HG03064 (cell line): ENCODE data around the gene NSUN7.
"Not testable (repeated sequence)": the region's sequence is repeated elsewhere in the genome, so short reads cannot be mapped to it uniquely, and the experiment has no call there.

Experiments used
- ATAC-seq: cut with Tn5 transposase; IDR thresholded peaks from one replicate; pipeline ENCODE4 v1.9.1; 2021; ENCODE audit warnings: low read depth; ENCODE audit not compliant: unreplicated experiment

NSUN7 gene

DNA sequence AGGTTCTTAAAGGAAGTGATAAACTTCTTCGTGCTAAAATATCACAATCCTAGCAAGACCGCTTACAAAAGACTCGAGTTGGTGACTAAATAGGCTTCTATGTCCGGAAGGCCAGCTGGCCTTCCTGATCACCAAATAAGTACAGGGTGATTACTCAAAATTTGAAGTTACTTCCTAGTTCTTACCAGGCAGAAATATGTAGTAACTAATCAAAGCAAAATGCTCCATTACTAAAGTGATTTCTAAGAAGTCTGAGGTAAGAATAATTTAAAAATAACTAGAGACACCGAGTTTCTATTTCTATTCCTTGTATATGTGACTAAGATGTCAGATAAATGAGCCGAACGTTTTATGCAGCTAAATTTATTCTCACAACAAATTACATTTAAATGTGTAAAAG, 62.2 kb downstream of the NSUN7 start:
- ATAC-seq: no peak

DNA sequence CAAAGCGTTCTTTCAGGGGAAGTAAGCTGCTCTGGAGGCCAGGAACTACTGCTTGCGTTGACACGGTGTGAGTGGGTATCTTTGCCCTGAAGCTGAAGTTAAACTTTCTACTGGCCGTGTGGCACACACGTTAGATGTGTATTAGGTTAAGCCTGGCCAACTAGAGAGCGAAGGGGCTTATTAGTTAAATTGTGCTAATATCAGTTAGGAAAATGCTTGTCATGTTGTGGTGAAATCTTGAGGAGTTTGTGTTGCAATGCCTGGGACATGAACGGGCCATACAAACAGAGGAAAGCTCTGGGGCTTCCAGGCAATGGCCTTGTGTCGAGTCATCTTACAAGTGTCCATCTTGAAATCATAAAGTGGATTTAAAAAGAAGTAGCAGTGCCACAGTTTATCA, 62.6 kb downstream of the NSUN7 start:
- ATAC-seq: no peak

DNA sequence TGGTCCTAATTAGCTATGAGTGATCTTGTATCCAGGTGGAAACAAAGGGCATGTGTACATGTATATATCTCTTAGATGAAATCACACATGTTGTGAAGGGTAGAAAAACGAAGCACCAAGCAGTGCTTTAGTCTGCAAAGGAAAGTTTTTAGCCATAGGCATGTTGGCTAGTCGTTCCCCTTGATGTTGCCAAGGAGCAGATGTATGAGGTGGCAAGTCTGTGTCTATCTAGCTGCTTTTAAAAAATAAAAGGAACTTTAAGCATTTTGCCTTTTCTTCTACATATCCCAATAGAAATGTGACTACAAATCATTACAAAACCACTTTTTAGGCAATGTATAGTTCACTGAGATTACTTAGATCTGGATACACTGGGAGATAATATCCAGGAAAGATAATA, 63.1 kb downstream of the NSUN7 start:
- no peak for ATAC-seq

DNA sequence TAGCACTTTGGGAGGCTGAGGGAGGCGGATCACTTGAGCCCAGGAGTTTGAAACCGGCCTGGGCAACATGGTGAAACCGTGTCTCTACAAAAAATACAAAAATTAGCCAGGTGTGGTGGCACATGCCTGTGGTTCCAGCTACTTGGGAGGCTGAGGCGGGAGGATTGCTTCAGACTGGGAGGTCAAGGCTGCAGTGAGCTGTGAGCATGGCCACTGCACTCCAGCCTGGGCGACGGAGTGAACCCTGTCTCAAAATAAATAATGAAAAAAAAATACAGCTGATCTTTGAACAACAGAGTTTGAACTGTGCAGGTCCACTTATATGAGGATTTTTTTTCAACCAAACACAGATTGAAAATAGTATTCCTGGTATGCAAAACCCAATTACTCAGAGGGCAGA, 67.4 kb downstream of the NSUN7 start:
- ATAC-seq: not testable (repeated sequence)

DNA sequence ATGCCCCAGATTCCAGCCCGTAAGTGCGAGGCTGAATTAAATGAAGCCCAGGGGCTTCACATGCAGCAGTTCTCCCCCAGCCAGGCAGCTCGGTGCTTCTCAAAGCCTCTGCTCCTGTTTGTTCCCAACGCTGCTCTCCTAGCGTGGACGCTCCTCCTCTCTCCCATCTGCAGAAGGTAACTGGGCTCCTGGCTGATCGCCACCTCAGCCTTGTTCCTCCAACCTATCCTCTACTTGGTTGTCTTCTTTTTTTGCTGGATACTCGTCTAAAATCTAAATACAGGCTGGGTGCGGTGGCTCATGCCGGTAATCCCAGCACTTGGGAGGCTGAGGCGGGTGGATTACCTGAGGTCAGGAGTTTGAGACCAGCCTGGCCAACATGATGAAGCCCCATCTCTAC, 70.3 kb downstream of the NSUN7 start:
- ATAC-seq: no peak

DNA sequence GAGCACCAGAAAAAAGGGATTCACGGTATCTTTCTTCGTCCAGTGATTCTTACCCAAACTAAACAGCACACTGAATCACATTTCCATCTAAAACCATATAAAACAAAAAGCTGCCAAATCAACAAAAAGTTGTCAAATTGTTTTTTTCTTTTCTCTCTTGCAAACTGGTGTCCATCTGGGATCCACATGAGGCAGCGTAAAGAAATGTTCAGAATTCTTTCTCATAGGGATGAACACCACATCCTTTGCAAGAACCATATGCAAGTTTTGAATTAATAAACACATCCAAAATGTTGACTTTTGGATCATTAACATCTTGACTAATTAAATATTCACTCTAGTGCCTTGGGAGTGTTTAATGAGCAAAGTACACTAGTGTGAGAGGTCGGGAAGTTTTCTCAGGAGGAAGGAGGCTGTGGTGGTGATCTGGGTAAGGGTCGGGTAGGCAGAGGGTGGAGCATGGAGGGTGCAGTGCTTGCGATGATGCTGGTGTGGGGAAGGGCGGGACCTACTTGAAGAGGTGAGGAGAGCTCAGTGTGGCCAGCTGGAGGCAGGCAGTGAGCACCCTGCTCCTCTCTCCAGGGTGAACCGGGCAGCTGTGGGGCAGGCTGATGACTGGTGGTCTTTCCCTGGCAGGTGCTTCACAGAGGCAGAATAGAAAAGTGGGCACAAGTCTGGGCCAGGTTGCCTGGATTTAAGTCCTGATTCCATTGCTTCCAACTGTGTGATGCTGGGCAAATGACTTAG, 72.8 kb downstream of the NSUN7 start:
- no peak for ATAC-seq

DNA sequence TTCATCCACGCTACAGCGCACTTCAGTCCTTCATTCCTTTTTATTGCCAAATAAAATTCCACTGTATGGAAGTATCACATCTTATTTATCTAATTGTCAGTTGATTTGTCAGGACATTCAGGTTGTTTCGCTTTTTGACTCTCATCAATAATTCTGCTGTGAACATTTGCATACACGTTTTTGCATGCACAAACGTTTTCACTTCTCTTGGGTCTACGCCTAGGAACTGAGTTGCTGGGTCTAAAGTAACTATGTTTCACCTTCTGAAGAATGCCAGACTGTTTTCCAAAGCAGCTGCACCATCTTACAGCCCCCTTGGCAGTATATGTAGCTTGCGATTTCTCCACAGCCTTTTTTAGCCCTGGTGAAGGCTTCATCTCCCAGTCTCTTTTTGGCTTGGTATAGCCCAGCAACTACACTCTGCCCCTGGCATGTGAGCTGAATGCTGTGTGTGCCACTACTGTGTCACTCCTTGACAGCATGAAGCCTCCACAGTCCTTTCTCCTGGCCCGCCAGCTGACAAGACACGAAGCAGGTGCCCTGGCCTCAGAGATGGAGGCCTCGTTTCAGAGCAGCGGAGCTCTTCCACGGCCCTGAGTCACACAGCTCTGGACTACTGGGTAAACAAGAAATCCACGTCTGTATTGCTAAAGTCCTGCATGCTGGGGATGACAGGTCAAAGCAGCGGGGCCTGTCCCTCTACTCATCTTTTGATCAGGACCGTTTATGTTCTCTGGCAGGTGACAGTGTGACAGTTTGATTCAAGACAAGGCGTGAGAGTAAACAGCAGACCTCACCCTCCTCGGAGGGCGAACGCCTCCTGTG, 75.5 kb downstream of the NSUN7 start:
- ATAC-seq: no peak

DNA sequence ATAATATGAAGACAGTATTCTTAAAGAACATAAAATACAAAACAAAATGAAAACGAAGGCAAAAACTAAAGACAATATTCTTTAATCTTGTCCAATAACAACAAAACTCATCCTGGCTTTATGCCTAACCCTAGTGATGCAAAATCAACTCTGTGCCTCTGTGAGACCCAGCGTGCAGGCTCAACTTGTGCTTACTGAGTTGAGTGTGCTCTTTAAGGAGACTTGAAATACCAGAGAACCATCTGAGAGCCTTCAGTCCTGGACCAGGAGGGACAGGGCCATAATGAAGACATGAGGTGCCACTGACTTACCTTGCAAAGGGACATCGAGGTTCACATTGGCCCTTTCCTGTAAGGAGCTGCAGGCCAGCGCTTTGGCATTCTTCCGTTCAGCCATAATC, 77.1 kb downstream of the NSUN7 start:
- no peak for ATAC-seq

DNA sequence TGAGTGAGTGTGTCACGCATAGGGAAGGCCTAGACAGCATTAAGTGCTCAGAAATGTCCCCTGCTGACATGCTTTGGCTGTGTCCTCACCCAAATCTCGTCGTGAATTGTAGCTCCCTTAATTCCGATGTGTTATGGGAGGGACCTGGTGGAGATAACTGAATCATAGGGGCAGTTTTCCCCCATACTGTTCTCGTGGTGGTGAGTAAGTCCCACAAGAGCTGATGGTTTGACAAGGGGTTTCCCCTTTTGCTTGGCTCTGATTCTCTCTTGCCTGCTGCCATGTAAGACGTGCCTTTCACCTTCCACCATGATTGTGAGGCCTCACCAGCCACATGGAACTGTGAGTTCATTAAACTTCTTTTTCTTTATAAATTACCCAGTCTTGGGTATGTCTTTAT, 78.0 kb downstream of the NSUN7 start:
- ATAC-seq: no peak

DNA sequence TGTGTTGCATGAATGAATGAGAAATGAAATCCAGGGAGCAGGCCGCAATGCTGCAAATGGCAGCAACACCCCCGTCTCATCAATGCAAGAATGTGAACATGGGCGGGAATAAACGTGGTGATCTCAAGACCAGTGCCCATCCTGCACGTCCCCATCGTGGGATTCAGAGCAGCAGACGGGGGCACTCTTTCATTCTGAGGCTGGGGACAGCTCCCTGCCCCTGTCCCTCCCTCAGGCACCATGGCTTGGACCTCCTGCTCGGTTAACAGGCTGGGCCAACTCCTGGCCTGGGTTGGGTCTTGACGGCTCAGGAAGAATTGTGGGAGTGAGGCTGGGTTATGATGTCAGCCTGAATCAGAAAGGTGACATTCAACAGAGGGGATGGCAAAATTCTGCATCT, 78.9 kb downstream of the NSUN7 start:
- no peak for ATAC-seq

DNA sequence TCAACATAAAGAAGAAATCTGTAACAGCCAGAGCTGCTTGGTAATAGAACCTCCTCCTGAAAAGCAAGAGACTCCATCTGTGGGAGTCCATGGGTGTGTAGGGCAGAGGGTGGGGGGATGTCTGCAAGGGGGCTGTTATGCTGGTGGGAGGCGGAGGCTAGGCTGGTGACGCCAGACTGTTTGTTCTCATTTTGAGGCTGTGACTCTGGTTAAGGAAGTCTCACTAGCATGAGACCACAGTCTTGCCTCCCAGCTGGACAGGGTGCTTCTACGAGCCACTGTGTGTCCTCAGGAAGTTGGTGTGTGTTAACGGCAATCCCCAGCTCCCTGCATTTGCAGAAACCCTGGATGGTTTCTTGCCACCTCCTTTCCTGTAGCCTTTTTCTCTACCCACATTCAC, 79.8 kb downstream of the NSUN7 start:
- ATAC-seq: no peak

DNA sequence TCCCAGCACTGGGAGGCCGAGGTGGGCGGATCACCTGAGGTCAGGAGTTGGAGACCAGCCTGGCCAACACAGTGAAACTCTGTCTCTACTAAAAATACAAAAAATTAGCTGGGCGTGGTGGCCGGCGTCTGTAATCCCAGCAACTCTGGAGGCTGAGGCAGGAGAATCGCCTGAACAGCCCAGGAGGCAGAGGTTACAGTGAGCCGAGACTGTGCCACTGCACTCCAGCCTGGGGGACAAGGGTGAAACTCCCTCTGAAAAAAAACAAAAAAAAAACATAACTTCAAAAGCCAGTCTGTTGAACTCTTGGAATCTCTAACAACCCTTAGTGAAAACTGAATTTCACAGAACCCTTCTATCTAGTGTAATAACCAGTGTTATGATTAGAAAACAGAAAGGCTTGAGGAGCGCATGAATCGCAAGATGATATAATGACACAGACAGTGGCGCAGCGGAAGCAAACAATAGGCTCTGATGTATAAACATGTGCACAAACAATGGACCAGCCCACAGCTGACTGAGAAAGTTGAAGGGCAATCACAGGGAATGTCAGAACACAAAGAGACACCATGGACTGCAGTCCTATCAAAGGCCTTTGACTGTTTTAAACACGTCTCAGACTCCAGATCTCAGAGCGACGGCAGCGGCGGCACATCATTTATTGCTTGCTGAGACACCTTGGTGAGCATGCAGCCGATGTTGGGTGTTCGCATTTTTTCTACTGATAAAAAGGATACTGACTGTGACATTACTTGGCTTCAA, 81.6 kb downstream of the NSUN7 start:
- no peak for ATAC-seq

DNA sequence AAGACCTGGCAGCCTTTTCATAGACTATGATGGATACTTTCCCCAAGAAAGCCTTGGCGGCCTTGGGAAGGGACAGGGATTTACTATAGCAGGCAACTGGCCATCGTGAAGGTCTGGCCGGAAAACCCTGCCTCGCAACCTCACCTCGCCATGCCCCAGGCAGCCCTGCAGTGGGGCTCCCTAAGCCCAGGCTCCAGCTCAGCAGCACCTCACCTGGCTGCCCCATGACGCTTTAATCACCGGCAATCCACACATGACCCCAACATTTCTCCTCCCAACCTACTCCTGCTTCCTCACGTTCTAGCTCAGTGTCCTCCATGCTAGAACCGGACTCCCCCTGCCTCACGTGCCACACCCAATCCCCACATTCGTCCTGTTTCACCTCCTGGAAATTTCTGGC, 82.4 kb downstream of the NSUN7 start:
- ATAC-seq: no peak

DNA sequence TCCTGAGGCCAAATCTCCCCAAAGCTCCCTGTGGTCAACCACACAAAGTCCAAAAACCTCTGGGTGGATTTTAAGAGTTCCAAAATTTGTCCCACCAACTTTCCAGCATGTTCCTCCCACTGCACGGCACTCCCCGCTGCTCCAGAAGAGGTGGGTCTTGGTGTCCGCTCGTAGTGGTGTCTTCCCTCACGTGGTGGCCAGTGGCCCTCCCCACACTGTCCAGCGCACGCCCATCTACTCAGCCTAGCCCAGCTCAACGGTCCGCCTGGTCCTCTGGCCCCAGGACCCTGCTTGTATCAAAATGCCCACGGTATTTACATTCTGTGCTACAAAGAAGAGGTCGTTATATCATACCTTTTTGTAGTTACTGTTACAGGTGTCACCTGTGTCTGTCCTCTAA, 83.5 kb downstream of the NSUN7 start:
- ATAC-seq: no peak

DNA sequence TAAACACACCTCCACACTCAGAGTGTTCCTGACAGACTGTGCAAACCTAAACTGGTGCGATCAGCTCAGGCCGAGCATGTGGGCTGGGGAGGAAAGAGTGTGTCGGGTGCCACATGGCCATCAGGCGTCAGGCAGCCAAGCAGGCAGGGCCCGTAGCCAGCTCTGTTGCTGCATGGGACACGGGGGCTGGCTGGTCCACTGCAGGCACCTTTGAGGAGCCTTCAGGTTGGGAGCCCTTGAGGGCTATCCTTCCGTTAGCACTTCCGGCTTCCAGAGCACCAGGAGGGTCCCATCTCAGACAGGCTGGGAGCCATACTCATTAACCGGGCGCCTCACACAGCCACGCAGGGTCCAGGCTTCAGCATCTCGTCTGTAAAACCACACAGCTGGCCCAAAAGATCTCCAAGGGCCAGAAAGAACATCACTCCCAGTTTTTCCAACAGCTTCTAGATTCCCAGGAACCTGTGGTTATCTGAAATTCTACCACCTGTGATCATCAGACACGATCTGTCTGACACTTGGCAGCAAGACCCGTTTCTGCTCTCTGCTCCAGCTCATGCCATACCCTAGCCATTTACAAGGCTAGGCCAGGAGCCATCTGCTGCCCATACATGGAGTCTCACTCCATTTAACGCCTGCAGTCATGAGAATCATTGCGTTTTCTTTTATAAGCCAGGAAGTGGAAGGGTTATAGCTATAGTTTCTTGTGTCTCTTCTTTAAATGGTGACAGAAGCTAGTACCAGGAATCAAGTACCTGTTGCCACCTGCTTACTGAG, 87.5 kb downstream of the NSUN7 start:
- ATAC-seq: no peak

DNA sequence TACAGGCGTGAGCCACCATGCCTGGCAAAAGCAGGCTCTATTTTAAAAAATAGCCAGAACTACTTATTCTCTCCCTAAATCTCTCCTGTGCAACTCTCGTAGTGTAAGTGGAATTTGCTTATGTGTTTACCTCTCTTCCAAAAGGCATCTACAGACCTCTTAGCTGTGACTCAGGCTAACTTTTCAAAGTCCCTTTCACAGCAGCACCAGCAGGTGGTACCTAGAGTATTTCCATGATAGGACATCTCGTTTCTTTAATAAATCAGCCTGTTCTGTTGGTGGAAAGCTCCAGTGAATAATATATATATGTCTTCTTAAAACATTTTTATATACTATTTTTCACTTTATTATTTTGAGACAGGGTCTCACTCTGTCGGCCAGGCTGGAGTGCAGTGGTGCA, 89.0 kb downstream of the NSUN7 start:
- ATAC-seq: no peak

DNA sequence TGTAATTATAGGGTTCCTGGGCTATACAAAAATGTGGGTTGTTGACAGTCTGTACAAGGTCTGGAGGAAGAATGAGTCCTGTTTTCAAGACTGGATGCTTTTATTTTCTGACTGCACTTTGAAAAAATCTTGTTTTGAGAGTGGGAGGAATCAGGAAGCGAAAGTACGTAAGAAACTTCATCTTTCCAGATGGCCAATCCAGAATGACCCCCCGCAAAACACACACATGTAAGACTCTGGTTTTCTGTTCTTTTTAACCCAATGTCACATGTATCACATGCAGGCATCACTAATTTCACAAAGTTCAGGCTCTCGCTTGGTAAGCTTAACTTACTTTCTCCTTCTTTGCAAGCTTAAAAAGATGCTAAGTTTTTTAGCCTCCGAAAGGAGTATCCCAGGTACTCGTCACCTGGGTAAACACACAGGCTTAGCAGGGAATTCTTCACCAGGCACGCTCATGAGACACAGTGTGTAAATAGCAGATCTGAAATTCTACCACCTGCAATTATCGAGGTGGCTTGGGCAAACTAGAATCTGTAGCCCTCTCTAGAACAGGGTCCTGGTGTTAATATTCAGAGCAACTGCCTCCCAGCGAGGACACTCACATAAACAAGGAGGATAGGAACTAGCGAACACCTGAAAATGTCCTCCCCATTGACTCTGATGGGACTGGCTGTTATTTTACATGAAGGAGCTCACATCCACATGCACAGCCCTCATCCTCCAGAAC, 90.7 kb downstream of the NSUN7 start:
- no peak for ATAC-seq

DNA sequence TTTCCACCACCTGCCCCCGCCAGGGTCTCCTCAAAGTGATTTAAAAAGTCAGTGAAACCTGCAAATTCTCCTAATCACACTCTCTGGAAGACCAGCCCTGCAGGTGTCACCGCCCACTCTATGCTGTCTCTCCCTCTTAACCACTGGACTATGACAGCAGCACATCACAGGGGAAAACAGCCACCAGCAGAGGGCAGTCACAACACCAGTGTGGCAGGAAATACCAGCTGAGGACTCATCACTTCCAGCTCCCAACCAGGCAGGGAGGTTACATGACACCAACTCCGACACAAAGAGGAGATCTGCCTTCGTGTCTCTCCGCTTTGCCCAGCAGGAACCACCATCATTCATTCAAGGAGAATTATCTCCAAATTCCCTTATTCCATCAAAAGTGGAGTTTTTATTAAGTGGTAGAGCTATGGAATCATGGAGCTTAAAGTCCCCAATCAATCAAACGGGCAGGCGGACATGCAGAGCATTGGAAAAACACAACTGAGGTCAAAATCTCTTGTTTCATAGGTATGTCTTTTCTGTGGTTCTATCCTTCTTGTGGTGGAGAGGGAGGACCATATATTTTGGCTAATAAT, 91.3 kb downstream of the NSUN7 start:
- ATAC-seq: peak; percentile 64

DNA sequence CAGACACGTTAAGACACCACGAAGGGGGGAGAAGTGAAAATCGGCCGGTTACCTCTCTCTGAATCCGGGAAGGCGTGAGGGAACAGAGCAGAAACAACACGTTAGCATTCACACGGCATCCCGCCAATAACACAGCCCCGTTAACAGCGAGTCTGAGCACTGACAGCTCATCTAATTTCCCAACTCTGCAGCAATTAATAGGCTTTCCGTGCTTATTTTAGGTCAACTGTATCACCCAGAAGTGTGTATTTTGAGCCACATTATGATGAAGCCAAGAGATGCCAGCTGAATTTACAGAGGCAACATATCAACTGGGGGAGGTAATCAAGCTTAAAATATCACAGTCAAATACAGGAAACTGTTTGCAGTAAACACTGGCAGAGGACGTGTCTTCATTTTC, 92.6 kb downstream of the NSUN7 start:
- no peak for ATAC-seq
